ENCODE data around the gene PPP1R14D. TPM values are rescaled to one million over a fixed set of nuclear protein-coding genes. Genes with fewer than 3 reads are reported as not detected.

Gene PPP1R14D
- total RNA-seq, 2 experiments from 2014 or later: not detected

DNA sequence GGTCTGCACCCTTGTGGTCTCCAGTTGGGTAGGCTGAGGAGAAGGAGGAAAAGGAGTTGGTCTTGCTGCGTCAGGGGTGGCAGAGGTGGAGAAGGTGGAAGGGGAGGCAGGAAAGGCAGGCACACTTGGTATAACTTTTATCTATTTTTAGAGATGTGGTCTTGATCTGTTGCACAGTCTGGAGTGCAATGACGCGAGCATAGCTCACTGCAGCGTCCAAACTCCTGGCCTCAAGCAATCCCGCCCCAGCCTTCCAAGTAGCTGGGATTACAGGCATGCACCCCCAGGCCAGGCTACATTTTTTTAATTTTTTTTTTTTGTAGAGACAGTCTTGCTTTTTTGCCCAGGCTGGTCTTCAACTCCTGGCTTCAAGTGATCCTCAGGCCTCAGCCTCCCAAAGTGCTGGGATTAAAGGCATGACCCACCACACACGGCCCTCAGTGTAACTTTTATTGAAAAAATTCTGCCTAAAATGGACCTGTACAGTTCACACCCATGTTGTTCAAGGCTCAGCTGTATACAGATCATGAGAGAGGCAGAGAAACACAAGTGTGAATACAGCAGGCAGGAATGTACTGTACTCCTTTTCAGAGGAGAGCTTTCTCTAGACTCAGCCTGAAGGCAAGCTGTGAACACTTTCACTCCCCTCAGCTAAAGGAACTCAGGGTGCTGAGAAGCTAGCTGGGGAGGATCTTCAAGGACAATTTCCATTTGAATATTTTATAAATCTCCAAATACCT is 47.7 kb upstream of the PPP1R14D start:
- BruUV-seq (replicated peaks): no TSS peak
- intact Hi-C loops (cut with micrococcal nuclease; ENCODE audit: unreplicated experiment): no loop called here

DNA sequence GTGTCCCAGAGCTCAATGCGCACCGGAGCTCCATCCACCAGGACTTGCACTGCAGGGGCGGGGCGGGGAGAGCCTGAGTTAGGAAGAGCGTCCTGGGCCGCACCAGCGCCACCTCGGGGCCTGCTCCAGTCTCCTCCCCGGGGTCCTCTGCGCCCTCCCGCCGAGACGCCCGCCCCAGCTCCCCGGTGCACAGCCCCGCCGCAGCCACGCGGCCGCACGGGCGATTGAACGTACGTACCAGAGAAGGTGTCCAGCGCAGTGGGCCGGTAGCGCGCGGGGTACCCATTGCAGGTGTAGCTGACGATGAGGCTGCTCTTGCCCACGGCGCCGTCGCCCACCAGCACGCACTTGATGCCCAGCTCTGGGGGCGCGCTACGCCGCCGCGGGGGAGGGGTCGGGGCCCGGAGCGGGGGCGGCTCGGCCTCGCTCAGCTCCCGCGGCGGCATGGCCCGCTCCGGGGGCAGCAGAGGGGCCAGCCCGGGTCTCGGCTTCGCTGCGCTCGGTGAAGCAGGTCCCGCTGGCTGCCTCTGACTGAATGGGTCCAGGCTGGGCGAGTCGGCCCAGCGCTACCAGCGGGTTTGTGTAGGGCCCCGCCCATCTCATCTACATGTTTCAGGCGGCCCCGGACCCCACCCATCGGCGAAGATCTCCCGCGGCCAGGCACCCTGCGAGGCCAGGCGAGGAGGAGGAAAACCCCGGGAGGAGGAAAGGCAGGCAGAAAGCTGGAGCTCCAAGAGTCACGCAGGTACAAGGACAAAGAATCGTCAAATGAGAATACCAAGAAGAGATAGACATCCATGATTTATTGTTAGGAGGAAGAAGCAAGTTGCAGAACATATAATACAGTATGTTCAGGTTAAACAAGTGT is 45.4 kb upstream of the PPP1R14D start, which contains the start of gene RHOV:
Gene RHOV (minus strand): TSS at position 541 of the 868 bp plus-strand sequence. CDS start 95 bp downstream, at position 446.
- CTCF ChIA-PET (ENCODE audit: unreplicated experiment): interaction anchor here (2.2 kb wide), 1 partner anchor 16 kb away, joined by 15 read pairs; no protein-coding TSS in a partner anchor
- Histone ChIP-seq H3K36me3 (ENCODE audit: insufficient read depth, low read length) (no peaks in the 10 kb centered on the region), H4K20me1 (ENCODE audit: insufficient read depth, low read length) (no peaks in the 10 kb centered on the region), H3K4me3 (ENCODE audit: low read depth, low read length, poor library complexity, severe bottlenecking) (peak within 1 kb of the TSS; percentile 69), H3K9me3 (ENCODE audit: low read length) (no peaks in the 10 kb centered on the region), H3K4me1 (ENCODE audit: insufficient read depth, low read length, poor library complexity, severe bottlenecking) (peaks cover 24% of the 10 kb centered on the region), H3K4me2 (ENCODE audit: low read length) (peak within 1 kb of the TSS; percentile 76), H3K27ac (ENCODE audit: low read depth, low read length, poor library complexity, severe bottlenecking) (no peak within 1 kb of the TSS), H2AFZ (ENCODE audit: low read length) (peak within 1 kb of the TSS; percentile 74), H3K9me2 (ENCODE audit: insufficient read depth, low read length) (no peaks in the 10 kb centered on the region), H3K79me2 (ENCODE audit: insufficient read depth, low read depth, low read length) (no peaks in the 10 kb centered on the region)
- no peak for TF ChIP-seq EZH2phosphoT487 (IDR thresholded peaks at IDR 0.05; ENCODE audit: borderline replicate concordance, low read depth, low read length)
- TF ChIP-seq, protein P1, sequence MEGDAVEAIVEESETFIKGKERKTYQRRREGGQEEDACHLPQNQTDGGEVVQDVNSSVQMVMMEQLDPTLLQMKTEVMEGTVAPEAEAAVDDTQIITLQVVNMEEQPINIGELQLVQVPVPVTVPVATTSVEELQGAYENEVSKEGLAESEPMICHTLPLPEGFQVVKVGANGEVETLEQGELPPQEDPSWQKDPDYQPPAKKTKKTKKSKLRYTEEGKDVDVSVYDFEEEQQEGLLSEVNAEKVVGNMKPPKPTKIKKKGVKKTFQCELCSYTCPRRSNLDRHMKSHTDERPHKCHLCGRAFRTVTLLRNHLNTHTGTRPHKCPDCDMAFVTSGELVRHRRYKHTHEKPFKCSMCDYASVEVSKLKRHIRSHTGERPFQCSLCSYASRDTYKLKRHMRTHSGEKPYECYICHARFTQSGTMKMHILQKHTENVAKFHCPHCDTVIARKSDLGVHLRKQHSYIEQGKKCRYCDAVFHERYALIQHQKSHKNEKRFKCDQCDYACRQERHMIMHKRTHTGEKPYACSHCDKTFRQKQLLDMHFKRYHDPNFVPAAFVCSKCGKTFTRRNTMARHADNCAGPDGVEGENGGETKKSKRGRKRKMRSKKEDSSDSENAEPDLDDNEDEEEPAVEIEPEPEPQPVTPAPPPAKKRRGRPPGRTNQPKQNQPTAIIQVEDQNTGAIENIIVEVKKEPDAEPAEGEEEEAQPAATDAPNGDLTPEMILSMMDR (conservative IDR thresholded peaks at IDR 0.05; ENCODE audit: low read length): peak; percentile 71
- intact Hi-C loops (cut with micrococcal nuclease; ENCODE audit: unreplicated experiment): no loop called here
- BruUV-seq (replicated peaks): no TSS peak
- peak; percentile 72 for DNase-seq (ENCODE audit: low spot score)
- POLR2A ChIA-PET: interaction anchor here (0.6 to 1.3 kb wide), 3 partner anchors 10 to 16 kb away, joined by 3 read pairs; no protein-coding TSS in a partner anchor

More for the DNA sequence above, 47.7 kb upstream of the PPP1R14D start:
- H3K4me3 ChIP-seq (ENCODE audit: low read depth, low read length, poor library complexity, severe bottlenecking): no peak overlapping the region
- ChIA-PET CTCF (ENCODE audit: unreplicated experiment) (interaction anchor here (1.1 to 1.2 kb wide), 2 partner anchors 16 to 19 kb away, joined by 3 to 5 read pairs; no protein-coding TSS in a partner anchor), POLR2A (interaction anchor here (0.9 kb wide), 1 partner anchor 245 kb away, joined by 4 read pairs; no protein-coding TSS in a partner anchor)
- H3K9me2 ChIP-seq (ENCODE audit: insufficient read depth, low read length): no peaks in the 10 kb centered on the region
- no peak overlapping the region for H2AFZ ChIP-seq (ENCODE audit: low read length)
- H3K36me3 ChIP-seq (ENCODE audit: insufficient read depth, low read length): no peaks in the 10 kb centered on the region
- no peak overlapping the region for H3K4me2 ChIP-seq (ENCODE audit: low read length)
- no peaks in the 10 kb centered on the region for H3K9me3 ChIP-seq (ENCODE audit: low read length)
- TF ChIP-seq, protein P1 (conservative IDR thresholded peaks at IDR 0.05; ENCODE audit: low read length): no peak
- TF ChIP-seq EZH2phosphoT487 (IDR thresholded peaks at IDR 0.05; ENCODE audit: borderline replicate concordance, low read depth, low read length): no peak
- no peaks in the 10 kb centered on the region for H4K20me1 ChIP-seq (ENCODE audit: insufficient read depth, low read length)
- no peak for DNase-seq (ENCODE audit: low spot score)
- H3K4me1 ChIP-seq (ENCODE audit: insufficient read depth, low read length, poor library complexity, severe bottlenecking): peaks cover 20% of the 10 kb centered on the region
- no peaks in the 10 kb centered on the region for H3K79me2 ChIP-seq (ENCODE audit: insufficient read depth, low read depth, low read length)
- H3K27ac ChIP-seq (ENCODE audit: low read depth, low read length, poor library complexity, severe bottlenecking): no peak overlapping the region

Data from OCI-LY7 (cell line).